Measurements from ENCODE around the gene BRAF.
"Not testable (repeated sequence)": the region's sequence is repeated elsewhere in the genome, so short reads cannot be mapped to it uniquely, and the experiment has no call there.

BRAF gene

GRCh38 chr7:140672382-140673062 lies 252.2 kb downstream of the BRAF start, which contains the start of gene ADCK2:
Gene ADCK2, plus strand, starts transcription at chr7:140672945. Its CDS starts 386 bp downstream, at chr7:140673331.
- Histone ChIP-seq H2AFZ (ENCODE audit: low read depth, low read length, severe bottlenecking) (peak within 1 kb of the TSS; percentile 55), H3K79me2 (ENCODE audit: insufficient read depth, low read length) (peaks cover 5% of the 10 kb centered on the region; the same call in 1 of the 2 replicates), H3K9me3 (ENCODE audit: insufficient read depth, low read length) (no peaks in the 10 kb centered on the region), H3K4me3 (ENCODE audit: insufficient read depth, low read length, poor library complexity, severe bottlenecking) (peak within 1 kb of the TSS; percentile 64), H3K4me2 (ENCODE audit: low read depth, low read length, poor library complexity, severe bottlenecking) (peak within 1 kb of the TSS; percentile 86), H3K9me2 (replicated peaks; ENCODE audit: insufficient read depth, low read length) (no peaks in the 10 kb centered on the region), H3K27me3 (ENCODE audit: low read length) (no peaks in the 10 kb centered on the region), H4K20me1 (ENCODE audit: low read depth, low read length) (no peaks in the 10 kb centered on the region), H3K27ac (ENCODE audit: low read depth, low read length) (peak within 1 kb of the TSS; percentile 94), H3F3A (ENCODE audit: insufficient read depth) (peaks cover 31% of the 10 kb centered on the region), H3K36me3 (ENCODE audit: low read length) (no peaks in the 10 kb centered on the region), H3K9ac (ENCODE audit: low read length) (peak within 1 kb of the TSS; percentile 95)
- no peak for TF ChIP-seq CTCF (IDR thresholded peaks at IDR 0.05; ENCODE audit: insufficient read depth, low read length, poor library complexity, severe bottlenecking)
- TF ChIP-seq EZH2phosphoT487 (conservative IDR thresholded peaks at IDR 0.05; ENCODE audit: low read length) = no peak

- Histone ChIP-seq H3F3A (ENCODE audit: insufficient read depth) (peaks cover 31% of the 10 kb centered on the region), H3K4me2 (ENCODE audit: low read depth, low read length, poor library complexity, severe bottlenecking) (peak overlapping the region; percentile 54), H3K27ac (ENCODE audit: low read depth, low read length) (no peak overlapping the region), H3K9ac (ENCODE audit: low read length) (peak overlapping the region; percentile 39; the same call in 1 of the 2 replicates), H2AFZ (ENCODE audit: low read depth, low read length, severe bottlenecking) (peak overlapping the region; percentile 55), H3K4me3 (ENCODE audit: insufficient read depth, low read length, poor library complexity, severe bottlenecking) (peak overlapping the region; percentile 7), H4K20me1 (ENCODE audit: low read depth, low read length) (no peaks in the 10 kb centered on the region), H3K27me3 (ENCODE audit: low read length) (no peaks in the 10 kb centered on the region), H3K9me3 (ENCODE audit: insufficient read depth, low read length) (no peaks in the 10 kb centered on the region), H3K36me3 (ENCODE audit: low read length) (no peaks in the 10 kb centered on the region), H3K9me2 (replicated peaks; ENCODE audit: insufficient read depth, low read length) (no peaks in the 10 kb centered on the region), H3K79me2 (ENCODE audit: insufficient read depth, low read length) (0 out of 2 replicates have a peak, but pooled peaks cover 5% of the 10 kb centered on the region)
- TF ChIP-seq EZH2phosphoT487 (conservative IDR thresholded peaks at IDR 0.05; ENCODE audit: low read length) = no peak
- no peak for TF ChIP-seq CTCF (IDR thresholded peaks at IDR 0.05; ENCODE audit: insufficient read depth, low read length, poor library complexity, severe bottlenecking)
Observed at GRCh38 chr7:140671966-140672365, 252.8 kb downstream of the BRAF start.

GRCh38 chr7:140670343-140670935 lies 254.3 kb downstream of the BRAF start:
- H3K9ac ChIP-seq (ENCODE audit: low read length) = no peak overlapping the region
- H3K9me3 ChIP-seq (ENCODE audit: insufficient read depth, low read length) = no peaks in the 10 kb centered on the region
- no peaks in the 10 kb centered on the region for H3K36me3 ChIP-seq (ENCODE audit: low read length)
- no peaks in the 10 kb centered on the region for H3K79me2 ChIP-seq (ENCODE audit: insufficient read depth, low read length)
- no peak overlapping the region for H3K4me2 ChIP-seq (ENCODE audit: low read depth, low read length, poor library complexity, severe bottlenecking)
- H3K27me3 ChIP-seq (ENCODE audit: low read length) = no peaks in the 10 kb centered on the region
- H3F3A ChIP-seq (ENCODE audit: insufficient read depth) = peaks cover 19% of the 10 kb centered on the region
- no peak overlapping the region for H3K4me3 ChIP-seq (ENCODE audit: insufficient read depth, low read length, poor library complexity, severe bottlenecking)
- no peak overlapping the region for H3K27ac ChIP-seq (ENCODE audit: low read depth, low read length)
- no peaks in the 10 kb centered on the region for H4K20me1 ChIP-seq (ENCODE audit: low read depth, low read length)
- TF ChIP-seq EZH2phosphoT487 (conservative IDR thresholded peaks at IDR 0.05; ENCODE audit: low read length) (no peak), CTCF (IDR thresholded peaks at IDR 0.05; ENCODE audit: insufficient read depth, low read length, poor library complexity, severe bottlenecking) (no peak)
- no peaks in the 10 kb centered on the region for H3K9me2 ChIP-seq (replicated peaks; ENCODE audit: insufficient read depth, low read length)
- no peak overlapping the region for H2AFZ ChIP-seq (ENCODE audit: low read depth, low read length, severe bottlenecking)

- H3K9me2 ChIP-seq (replicated peaks; ENCODE audit: insufficient read depth, low read length); H3K9me3 ChIP-seq (ENCODE audit: insufficient read depth, low read length); H3K4me3 ChIP-seq (ENCODE audit: insufficient read depth, low read length, poor library complexity, severe bottlenecking); H3K27me3 ChIP-seq (ENCODE audit: low read length); H2AFZ ChIP-seq (ENCODE audit: low read depth, low read length, severe bottlenecking); H4K20me1 ChIP-seq (ENCODE audit: low read depth, low read length); H3K9ac ChIP-seq (ENCODE audit: low read length); H3K4me2 ChIP-seq (ENCODE audit: low read depth, low read length, poor library complexity, severe bottlenecking); H3K36me3 ChIP-seq (ENCODE audit: low read length); H3K27ac ChIP-seq (ENCODE audit: low read depth, low read length); H3K79me2 ChIP-seq (ENCODE audit: insufficient read depth, low read length): not testable (repeated sequence)
- H3F3A ChIP-seq (ENCODE audit: insufficient read depth) = peaks cover 13% of the 10 kb centered on the region
Observed at GRCh38 chr7:140669862-140670261, 254.9 kb downstream of the BRAF start.

All from SU-DHL-6 (cell line).